GM12892 (cell line): ENCODE results near the gene MYO18A.

ENCODE experiments used
- POLR2A ChIP-seq: IDR thresholded peaks from 2 replicates; pipeline ENCODE4 v1.6.1; 2011; ENCODE audit warnings: low read depth, low read length, control low read depth
- POLR2AphosphoS5 ChIP-seq: IDR thresholded peaks from 2 replicates; pipeline ENCODE4 v1.6.1; 2011; ENCODE audit warnings: low read depth, low read length, control low read depth

DNA sequence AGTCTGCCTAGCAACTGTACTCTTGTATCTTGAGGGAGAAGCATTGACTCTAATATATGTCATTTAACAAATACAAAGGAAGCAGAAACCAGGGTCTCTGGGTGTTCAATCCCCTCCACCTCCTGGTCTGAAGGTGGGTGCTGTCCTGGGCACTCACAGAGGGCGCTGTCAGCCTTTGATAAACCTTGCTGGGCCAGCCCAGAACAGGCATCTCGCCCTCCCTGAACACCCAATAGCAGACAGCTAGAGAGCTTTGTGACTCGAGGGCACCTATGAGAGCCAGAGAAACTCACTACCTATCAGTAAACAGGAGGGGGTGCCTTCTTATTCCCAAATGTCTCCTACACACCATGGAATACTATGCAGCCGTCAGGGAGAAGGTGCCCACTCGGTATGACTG lies 143.6 kb downstream of the MYO18A start:
- TF ChIP-seq POLR2A (no peak), POLR2AphosphoS5 (no peak)
